PC-3 (cell line): ENCODE data around the gene AKNA.

Experiments used
- EZH2 ChIP-seq: fragments of 300-600 bp; sonication (generic); IDR thresholded peaks from one replicate; pipeline ENCODE4 v1.6.1; 2017; ENCODE audit warnings: antibody characterized with exemption, mild to moderate bottlenecking, low read length; ENCODE audit not compliant: unreplicated experiment
- EZH2phosphoT487 ChIP-seq: fragments of 300-600 bp; sonication (generic); IDR thresholded peaks from 2 replicates; pipeline ENCODE4 v1.6.1; 2018; ENCODE audit warnings: mild to moderate bottlenecking, antibody characterized with exemption, low read length, borderline replicate concordance
- TF ChIP-seq, protein P1 (sequence below): fragments of 300-600 bp; sonication (generic); conservative IDR thresholded peaks from 2 replicates; pipeline ENCODE4 v1.5.1; 2017; ENCODE audit warnings: antibody characterized with exemption, low read depth, mild to moderate bottlenecking, low read length

DNA sequence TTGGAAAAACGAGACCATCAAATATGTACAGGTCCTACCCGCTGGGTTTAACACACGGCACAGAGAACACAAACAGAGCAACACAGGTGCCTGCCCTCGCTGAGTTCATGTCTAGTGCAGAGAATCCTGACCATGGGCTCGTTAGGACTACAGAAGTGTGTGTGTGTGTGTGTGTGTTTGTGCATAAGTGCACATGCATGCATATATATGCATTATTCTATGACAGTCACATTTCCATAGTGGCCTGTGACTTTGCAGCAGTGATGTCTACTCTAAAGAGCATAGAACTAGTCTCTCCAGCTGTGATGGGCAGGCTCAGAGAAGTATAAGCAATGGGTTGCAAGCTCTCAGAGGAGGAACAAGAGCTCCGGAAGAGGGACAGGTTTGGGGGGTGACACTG lies 30.4 kb downstream of the AKNA start:
- no peak for TF ChIP-seq EZH2phosphoT487
- TF ChIP-seq, protein P1, sequence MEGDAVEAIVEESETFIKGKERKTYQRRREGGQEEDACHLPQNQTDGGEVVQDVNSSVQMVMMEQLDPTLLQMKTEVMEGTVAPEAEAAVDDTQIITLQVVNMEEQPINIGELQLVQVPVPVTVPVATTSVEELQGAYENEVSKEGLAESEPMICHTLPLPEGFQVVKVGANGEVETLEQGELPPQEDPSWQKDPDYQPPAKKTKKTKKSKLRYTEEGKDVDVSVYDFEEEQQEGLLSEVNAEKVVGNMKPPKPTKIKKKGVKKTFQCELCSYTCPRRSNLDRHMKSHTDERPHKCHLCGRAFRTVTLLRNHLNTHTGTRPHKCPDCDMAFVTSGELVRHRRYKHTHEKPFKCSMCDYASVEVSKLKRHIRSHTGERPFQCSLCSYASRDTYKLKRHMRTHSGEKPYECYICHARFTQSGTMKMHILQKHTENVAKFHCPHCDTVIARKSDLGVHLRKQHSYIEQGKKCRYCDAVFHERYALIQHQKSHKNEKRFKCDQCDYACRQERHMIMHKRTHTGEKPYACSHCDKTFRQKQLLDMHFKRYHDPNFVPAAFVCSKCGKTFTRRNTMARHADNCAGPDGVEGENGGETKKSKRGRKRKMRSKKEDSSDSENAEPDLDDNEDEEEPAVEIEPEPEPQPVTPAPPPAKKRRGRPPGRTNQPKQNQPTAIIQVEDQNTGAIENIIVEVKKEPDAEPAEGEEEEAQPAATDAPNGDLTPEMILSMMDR: no peak
- TF ChIP-seq EZH2: no peak
